CD4-positive, alpha-beta T cell treated with Interleukin-2 at 100 ng/mL for 4 hours (primary cell): ENCODE results near the gene ACE.

Experiments
- DNase-seq: peaks from one replicate; pipeline ENCODE4 v3.0.0-alpha.2; 2020; ENCODE audit warnings: low spot score

The ACE gene

GRCh38 chr17:63537991-63538692 lies 61.3 kb downstream of the ACE start:
- no peak for DNase-seq

GRCh38 chr17:63538693-63539595 lies 62.1 kb downstream of the ACE start:
- no peak for DNase-seq

- no peak for DNase-seq
These were observed 63.7 kb downstream of the ACE start for GRCh38 chr17:63540590-63540989.

GRCh38 chr17:63542218-63542545 lies 65.3 kb downstream of the ACE start:
- DNase-seq: no peak

- no peak for DNase-seq
These were observed 66.3 kb downstream of the ACE start for GRCh38 chr17:63542942-63543821.

GRCh38 chr17:63543822-63544420 lies 67.1 kb downstream of the ACE start:
- no peak for DNase-seq

- DNase-seq: no peak
These were observed 67.8 kb downstream of the ACE start for GRCh38 chr17:63544467-63545301.

GRCh38 chr17:63546308-63547082 lies 69.6 kb downstream of the ACE start:
- no peak for DNase-seq

- DNase-seq: no peak
These were observed 70.2 kb downstream of the ACE start for GRCh38 chr17:63547083-63547523.
